ENCODE measurements around the gene TCERG1L.
A peak's percentile ranks its signal among the peaks of the same experiment; 100 is the strongest.
"Not testable (repeated sequence)": the region's sequence is repeated elsewhere in the genome, so short reads cannot be mapped to it uniquely, and the experiment has no call there.

The TCERG1L gene

DNA sequence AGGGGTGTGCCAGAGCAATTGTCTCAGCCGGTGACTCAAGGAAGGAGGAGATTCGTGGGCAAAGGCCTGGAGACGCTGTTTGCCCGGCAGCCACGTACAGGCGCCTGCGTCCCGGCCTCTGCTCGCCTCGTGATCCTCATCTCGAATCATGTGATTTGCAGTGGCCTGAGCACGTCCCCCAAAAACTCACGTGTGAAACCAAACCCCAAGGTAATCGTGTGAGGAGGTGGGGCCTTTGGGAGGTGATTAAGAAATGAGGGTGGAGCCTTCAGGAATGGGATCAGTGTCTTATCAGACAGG is 226.8 kb downstream of the TCERG1L start:
- DNase-seq (ENCODE audit: low spot score) = no peak

DNA sequence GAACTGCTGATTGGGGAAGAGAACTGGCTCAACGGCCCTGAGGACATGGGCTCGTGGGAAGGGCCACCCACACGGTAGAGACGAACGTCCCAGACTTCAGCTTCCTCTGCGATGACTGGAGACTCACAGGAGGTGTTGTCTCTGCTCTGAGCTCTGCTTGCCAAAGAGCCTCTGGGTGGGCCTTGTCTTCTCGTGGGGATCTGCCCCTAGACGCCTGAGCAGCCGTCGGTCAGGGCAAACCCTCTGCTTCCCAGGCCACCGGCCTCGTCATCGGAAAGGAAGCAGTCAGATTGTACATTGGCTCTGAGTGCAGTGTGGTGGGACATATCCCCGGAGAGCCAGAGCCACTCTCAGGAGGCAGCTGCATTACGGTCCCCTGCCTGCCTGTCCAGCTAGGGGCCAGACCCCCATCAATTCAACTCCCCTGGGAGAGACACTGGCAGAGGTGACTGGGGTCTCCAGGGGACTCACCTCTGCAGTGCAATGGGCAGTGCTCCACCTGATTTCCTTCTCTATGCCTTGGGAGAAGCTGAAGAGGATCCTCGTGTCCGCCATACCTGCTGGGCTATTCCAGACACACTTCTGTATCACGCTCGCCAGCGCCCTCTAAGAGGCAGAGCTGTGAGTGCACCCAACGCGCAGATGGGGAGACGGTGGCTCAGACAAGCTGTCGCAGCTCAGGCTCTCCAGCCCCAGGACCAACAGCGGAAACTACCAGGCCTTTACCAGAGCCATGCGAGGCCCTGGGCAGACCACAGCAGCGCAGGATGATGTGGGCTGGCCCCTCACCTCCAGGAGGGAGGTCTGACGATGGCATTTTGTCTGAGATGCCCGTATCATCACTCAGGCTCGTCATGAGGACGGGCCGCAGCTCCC is 227.4 kb downstream of the TCERG1L start:
- no peak for DNase-seq (ENCODE audit: low spot score)

DNA sequence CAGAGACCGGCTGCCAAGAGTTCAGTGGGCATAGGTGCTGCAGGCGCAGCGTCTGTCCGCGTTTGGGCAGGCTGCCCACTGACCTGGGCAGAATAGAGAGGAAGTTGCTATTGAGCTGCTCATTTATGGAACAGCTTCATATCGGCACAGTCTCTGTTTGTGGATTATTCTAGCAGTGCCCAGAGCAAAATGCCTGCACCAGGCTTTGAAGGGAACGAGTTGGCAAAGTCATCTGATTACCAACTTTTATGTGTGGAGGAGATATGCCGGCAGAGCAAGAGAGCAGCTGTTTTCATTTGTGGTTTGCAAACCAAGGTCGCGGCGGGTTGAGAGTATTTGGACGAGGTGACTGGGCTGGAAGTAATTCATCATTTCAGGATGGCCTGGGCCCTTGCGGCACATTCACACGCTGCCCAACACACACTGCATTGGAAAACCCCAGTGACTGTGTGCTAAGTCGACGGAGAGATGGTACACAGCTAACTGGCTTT is 228.5 kb downstream of the TCERG1L start:
- DNase-seq (ENCODE audit: low spot score) = no peak

DNA sequence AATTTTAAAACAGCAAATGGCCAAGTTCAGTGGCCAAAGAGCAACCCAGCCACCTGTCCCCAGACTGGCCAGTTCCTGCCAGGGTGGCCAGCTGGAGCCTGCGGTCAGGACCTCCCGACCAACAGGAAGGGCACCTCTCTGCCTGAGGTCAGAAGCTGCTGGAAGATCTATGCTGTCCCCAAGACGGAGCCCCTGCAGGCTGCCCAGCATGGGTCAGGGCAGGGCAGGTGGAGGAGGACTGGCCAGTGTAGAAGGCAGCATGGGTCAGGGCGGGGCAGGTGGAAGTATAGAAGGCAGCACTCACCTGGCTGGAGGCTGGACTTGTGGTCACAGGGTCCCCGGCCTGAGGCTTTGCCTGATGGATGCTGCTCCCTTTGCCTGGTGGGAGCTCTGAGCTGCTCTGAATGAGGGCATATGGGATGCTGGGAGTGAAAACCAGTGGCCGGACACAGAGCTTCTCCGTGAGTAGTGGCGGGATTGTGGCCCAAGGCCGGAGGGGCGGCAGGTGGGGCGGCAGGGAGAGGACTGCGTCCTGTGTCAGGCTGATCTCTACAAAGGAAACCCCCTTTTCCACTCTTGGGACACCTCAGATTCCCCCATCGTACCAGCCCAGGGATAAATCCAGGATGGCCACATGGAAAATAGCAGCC is 229.2 kb downstream of the TCERG1L start:
- no peak for DNase-seq (ENCODE audit: low spot score)

DNA sequence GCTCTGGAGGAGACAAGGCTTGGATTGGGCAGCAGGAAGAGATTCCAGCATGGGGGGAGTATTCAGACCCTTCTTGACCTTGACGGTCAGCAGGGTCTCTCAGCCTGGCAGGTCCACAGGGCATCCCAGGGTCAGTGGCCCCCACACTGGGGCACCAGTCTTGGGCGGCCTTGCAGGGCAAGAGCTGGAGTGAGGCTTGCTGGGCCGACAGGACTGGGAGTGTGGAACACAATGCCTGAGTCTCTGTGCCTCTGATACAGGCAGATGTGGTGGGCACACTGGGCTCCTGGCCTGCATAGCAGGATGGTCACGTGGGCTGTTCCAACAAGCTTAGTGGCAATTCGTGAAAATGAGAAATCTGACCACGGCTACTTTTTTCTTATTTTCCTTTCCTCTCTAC is 229.7 kb downstream of the TCERG1L start:
- DNase-seq (ENCODE audit: low spot score) = no peak

DNA sequence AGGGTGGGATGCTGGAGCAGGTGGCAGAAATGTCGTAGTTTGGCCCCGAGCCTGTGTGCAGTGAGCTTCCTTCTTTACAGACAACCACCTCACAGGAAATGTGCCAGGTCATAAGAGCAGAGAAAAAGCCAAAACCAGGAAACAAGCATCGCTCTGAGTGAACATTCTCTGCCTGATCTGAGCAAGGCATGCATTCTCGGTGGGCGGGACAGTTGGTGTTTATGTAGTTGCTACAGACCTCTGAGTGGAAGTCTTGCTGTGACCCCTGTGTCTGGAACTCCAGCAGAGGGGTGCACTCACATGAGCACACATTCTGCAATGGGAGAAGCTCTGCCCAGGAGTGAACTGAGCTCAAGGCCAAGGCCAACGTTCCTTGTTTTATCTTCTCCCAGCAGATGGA is 230.1 kb downstream of the TCERG1L start:
- peak; percentile 30 for DNase-seq (ENCODE audit: low spot score)

DNA sequence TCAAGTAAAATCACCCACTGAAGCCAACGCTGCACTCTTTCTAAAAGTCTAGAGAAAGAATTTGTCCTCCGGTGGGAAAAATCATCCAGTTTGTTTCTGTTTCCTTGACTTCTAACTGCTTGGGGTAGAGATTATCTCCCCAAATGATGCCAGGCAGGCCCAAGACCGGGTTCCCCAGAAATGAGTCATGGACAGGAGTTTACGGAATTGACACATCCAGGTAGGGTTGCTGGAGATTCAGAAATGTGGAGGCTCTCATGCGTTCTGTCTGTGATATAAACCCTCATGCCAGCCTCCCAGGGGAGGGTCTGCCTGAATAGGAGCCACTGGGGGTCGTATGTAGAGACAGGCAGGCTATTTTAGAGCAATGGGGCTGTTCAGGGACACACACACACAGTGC is 230.9 kb downstream of the TCERG1L start:
- DNase-seq (ENCODE audit: low spot score) = no peak

DNA sequence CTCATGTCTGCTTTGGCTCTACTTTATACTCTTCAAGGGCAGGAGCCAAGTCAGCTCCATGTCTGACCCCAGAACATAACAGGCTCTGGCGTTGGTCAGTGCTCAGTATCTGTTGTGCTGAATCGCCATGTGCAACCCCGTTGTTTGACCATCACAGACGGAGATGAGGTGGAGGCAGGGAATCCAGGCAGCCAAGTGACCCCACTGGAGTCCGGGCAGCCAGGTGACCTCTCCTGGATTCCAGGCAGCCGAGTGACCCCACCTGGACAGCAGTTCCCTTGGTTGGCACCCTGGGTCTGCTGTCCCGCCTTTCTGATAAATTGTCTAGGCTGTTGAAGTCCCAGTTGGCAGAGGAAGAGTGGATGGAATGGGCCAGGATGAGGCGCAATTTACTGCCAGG is 232.2 kb downstream of the TCERG1L start:
- no peak for DNase-seq (ENCODE audit: low spot score)

DNA sequence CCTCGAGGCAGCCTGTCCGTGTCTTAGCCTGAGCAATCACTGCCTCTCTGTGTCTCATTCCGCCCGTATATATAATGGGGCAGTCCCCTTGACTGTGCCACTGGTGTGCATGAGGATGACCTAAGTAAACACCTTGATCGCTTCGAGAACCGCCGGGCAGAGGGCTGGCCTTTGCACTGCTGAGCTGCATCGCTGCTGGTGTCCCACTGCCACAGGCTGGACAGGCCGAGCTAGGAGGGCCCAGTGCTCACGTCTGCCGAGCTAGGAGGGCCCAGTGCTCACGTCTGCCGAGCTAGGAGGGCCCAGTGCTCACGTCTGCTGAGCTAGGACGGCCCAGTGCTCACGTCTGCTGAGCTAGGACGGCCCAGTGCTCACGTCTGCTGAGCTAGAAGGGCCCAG is 232.6 kb downstream of the TCERG1L start:
- not testable (repeated sequence) for DNase-seq (ENCODE audit: low spot score)

DNA sequence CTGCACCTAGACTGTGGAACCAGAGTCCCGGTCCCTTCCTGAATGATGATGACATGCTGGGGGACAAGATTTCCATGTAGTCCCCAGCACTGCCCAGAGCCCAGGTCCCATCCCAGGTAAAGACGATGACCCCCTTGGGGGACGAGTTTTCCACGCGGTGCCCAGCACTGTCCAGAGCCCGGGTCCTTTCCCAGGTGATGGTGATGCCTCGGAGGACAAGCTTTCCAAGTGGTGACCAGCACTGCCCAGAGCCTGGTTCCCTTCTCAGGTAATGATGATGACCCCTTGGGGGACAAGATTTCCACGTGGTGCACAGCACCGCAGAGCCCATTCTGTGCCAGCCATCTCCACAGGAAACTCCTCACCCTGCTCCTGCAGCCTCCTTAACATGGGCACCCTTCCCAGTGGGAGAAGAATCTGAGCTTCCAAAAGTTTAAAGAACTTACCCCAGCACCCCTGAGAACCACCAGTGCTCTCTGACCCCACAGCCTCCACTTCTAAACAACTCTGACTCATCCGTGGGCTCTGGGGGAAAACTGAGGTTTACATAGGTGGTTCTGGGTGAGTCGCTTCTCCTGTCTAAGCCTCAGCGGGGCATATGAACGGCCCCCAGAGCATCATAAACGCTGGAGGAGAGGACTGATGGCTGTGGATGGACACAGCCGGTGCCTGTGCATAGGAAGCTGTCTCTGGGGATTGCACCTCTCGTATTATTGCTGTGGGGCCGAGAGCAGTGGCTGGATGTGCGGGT is 233.2 kb downstream of the TCERG1L start:
- no peak for DNase-seq (ENCODE audit: low spot score)

DNA sequence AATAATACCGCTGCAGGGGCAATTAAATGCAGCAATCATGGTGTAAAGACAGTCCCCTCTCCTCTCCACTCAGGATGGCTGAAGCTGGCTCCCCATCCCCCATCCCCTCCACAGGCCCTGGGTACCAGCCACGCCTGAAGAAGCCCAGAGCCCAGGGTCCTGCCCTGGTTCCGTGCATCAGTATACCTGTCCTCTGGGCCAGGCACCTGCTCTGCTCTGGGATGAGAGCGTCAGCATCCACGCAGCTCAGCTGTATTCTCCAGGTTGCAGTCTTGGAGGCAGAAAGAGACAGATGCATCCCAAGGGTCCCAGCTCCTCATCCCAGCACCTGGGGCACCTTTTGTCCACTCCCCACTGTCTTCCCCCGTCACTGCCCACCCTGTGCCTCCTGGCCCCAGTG is 233.8 kb downstream of the TCERG1L start:
- no peak for DNase-seq (ENCODE audit: low spot score)

DNA sequence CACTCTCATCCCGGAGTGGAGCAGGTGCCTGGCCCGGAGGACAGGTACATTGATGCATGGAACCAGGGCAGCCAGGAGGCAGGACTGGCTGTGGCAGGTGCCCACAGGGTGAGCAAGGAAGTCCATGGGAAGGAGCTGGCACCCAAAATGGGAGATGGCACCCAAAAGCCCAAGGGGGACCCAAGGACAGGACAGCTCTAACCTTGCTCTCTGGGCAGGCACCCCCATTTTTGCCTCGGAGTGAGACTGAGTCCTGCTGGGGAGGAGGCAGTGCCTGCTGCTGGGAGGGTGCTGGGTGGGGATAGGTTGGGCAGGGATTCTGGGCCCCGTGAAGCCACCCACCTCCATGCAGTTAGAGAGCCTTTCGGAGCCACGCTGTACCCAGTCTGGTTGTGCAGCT is 234.5 kb downstream of the TCERG1L start:
- no peak for DNase-seq (ENCODE audit: low spot score)

DNA sequence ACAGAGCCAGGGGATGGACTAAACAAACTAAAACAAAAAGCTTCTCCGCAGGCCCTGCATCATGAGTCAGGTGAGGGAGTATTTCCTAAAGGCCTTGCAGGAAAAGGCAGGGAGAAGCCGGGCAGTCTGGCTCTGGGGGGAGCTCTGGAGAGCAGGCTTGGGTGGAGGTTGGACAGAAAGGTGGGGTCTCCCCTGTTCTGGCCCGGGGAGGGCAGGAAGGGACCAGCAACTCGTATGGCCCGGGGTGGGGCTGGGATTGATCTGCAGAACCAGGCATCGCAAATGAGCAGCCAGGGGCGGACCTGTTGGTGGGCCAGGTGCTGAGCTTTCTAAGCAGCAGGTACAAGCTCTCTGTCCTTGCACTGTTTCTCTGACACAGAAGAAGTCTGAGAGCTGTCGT is 235.2 kb downstream of the TCERG1L start:
- no peak for DNase-seq (ENCODE audit: low spot score)

DNA sequence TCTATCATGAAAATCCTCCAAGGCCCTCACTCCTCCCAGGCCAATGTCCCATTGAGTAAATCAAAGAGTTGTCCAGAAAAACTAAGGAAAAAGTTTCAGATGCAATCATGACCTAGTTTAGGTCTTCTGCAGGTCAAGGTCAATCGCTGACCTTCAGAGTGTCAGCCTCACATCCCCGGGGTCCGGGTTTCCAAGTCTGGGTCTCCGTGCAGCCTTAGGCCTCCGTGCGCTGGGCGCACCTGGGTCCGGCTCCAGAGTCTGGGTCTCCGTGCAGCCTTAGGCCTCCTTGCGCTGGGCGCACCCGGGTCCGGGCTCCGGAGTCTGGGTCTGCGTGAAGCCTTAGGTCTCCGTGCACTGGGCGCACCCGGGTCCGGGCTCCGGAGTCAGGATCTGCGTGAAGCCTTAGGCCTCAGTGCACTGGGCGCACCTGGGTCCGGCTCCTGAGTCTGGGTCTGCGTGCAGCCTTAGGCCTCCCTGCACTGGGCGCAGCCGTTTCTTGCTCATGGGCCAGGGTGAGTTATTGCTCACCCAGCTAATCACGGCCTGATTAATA is 236.2 kb downstream of the TCERG1L start:
- no peak for DNase-seq (ENCODE audit: low spot score)

DNA sequence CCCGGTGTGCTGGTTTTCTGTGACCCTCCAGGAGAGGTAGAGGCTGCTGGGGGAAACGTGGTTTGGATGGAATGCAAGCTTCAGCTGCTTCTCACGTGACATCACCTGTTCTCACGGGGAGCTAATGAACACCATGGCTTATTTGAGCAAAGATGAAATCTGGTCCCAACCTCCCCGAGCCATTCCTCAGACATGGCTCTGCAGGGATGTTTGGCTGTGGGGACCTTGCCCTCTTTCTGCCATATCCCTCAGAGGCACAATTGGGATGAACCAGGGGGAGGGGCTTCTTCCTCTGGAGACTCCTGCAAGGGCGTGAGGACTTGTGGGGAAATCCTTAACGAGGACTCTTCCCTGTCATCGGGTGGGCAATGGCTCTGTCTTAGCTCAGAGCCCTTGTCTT is 236.8 kb downstream of the TCERG1L start:
- DNase-seq (ENCODE audit: low spot score) = no peak

DNA sequence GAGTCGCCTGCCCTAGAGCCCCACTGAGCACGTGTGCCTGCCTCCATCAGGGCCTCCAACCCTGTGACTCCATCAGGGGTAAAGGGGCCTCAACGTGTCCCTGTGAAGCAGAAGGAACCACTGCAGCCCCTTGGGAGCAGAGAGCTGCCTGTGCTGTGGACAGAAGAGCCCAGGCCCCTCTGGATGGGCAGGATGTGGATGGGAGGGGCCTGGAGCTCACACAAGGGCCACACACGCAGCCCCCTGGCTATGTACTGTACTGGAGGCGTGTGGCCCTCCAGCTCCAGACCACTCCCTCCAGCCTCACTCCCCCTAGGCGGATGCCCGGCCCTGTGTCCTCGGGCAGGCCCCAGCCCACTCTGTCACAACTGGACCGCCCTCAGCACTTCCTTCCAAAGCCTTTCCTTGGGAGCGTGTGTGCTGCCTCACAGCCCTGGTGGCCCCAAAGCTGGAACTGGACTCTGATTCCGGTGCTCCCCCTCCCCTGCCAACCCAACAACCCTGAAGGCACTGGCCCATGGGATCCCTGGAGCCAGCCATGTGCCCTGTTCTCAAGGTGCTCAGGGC is 238.0 kb downstream of the TCERG1L start:
- no peak for DNase-seq (ENCODE audit: low spot score)

DNA sequence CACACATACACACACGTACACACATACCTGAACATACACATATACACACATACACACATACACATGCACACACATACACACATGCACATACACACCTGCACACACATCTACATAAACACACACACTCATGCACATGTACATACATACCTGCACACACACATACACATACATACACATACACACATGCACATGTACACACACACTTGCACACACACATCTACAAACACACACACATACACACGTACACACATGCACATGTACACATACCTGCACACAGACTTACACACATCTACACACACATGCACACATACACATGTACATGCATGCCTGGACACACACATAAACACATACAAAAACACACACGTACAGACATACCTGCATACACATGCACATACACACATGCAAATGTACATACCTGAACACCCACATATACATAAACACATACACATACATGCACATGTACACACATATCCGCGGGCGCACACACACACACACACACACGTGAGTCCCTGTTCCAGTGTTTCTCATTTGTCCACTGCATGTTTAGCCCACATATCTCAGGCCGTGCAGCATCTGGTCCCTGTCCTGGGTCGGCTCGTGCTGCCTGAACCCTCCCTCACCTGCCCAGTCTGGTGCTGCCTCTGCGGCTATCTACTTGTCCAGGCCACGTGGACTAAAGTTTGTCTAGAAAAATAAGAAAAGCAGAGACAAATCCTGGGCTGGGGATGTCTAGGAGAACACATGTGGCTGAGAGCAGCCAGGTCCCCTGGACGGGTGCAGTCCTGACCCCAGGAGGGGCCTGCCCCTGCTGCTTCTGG is 238.7 kb downstream of the TCERG1L start:
- DNase-seq (ENCODE audit: low spot score) = no peak

DNA sequence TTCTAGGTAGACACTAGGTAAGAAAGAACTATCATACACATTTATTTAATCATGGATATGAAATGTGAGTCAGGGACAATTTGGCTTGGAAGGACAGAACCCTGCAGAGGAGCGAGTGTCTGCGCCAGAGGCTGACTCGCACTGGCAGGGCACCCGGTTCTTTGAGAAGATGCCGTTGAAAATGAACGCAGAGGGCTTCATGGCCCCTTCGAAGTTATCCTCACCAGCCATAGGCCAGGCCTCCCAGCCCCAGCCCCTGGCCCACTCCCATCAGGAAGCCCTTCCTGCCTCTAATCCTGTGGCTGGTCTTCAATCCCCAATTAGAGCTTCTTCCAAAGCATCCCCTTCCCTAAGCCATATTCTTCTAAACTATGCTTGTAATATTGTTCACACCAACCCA is 239.8 kb downstream of the TCERG1L start:
- DNase-seq (ENCODE audit: low spot score) = no peak

DNA sequence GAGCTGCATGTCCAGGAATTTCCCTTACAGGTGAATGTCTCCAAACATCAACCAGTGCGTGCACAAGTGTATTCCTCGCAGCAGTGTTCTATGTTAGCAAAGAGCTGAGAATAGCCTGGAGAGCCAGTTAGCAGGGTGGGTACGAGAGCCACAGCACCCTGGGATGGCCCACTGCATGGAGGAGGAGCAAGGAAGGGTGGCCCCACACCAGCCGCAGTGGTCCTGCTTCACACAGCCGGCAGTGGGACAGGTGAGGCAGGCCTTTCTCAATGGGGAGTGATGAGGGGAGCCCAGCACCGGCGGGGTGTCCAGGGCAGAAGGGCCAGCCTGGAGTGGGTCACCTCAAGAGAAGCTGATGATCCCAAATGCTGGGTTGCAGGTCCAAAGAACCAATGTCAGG is 240.7 kb downstream of the TCERG1L start:
- DNase-seq (ENCODE audit: low spot score) = no peak

DNA sequence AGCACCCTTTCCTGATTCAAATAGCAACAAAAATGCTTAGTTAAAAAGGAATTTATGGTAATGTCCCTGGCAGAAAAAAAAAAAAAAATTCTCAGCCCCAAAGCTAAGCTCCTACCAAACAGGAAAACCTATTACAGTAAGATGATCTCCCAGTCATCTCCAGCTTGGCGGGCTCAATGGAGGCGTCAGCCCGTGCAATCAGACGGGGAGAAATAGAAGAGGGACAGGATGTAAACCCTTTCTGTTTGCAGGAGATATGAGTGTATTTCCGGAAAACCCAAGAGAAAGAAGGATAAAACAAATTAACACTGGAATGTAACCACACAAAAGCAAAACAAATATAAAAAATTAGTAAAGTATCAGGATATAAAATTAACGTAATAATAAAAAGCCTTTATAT is 242.8 kb downstream of the TCERG1L start:
- DNase-seq (ENCODE audit: low spot score) = no peak

DNA sequence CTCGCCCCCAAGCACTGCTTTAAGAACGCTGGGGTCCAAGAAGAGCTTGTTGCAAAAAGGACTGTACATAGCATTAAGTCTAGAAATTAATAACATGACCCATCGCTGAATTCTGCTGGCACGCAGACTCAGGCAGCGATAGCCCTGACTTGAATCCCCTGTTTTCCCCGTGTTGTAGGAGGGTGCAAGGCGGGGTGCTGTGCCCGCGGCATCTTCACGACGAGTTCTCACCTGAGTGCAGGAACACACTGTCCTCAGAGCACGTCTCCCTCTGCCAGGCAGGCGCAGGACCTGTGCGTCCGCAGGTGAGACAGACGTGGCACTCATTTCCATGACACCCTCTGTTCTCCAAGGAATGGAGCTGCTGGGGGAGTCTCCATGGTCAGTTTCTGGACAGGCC is 243.2 kb downstream of the TCERG1L start:
- DNase-seq (ENCODE audit: low spot score) = no peak

DNA sequence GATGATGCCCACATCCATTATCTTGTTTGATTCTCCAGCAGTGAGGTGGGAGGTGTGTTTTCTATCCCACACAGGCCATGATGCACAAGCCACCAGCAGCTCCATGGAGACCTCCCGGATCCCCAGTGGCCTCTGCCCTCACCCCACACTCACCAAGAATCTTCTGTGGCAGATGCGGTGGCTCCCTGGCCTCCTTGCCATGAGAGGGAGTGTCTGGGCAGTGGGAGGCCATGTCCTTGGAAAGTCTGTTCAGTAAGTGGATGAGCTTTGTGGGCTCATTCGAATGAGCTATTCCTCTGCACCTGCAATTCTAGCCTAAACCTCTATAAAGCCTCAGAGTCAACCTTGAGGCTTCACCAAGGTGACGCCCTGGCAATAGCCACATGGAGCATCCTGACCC is 243.8 kb downstream of the TCERG1L start:
- DNase-seq (ENCODE audit: low spot score) = no peak
